Measurements from ENCODE around the gene PEX11B. TPM values are rescaled to one million over a fixed set of nuclear protein-coding genes. Genes with fewer than 3 reads are reported as not detected.

The PEX11B gene
- total and polyA plus RNA-seq, 2 of the 8 experiments (the other 6 are each of a cell fraction or from before 2014, with no cell fraction given), result 9.1 to 15.1 TPM

DNA sequence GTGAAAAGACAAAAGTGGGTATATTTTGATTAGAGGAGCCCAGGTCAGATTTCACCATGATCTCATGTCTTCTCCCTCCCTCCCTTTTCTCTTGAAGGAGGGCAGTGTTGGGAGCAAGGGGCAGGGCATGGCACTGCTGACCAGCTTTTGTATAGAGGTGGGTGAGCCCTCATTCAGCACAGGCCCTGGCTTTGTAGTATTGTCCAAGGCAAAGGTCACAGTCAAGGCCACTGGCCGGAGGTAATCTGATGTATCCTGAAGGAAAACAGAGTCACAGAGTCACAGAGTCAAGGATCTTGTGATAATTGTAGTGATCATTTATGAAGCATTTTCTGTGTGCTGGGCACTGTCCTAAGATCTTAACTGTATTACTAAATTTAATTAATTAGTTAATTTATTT lies 20.5 kb downstream of the PEX11B start:
- H2BK20ac ChIP-seq (ENCODE audit: low read length), result no peak overlapping the region
- H4K20me1 ChIP-seq (replicated peaks in 1 of 2; ENCODE audit: control insufficient read depth in 1 of 2, insufficient read depth in 2 of 2, low read length in 2 of 2), result no peaks in the 10 kb centered on the region
- H2BK120ac ChIP-seq (replicated peaks; ENCODE audit: low read depth, low read length), result no peak overlapping the region
- no peak overlapping the region for H3K23ac ChIP-seq (ENCODE audit: insufficient read length)
- TF ChIP-seq POU5F1 (IDR thresholded peaks at IDR 0.05; ENCODE audit: low read depth, low read length) (no peak), GABPA (IDR thresholded peaks at IDR 0.05; ENCODE audit: borderline replicate concordance, insufficient read depth, low read length) (no peak), TCF12 (IDR thresholded peaks at IDR 0.05; ENCODE audit: low read depth, low read length) (no peak), CHD1 (IDR thresholded peaks at IDR 0.05; ENCODE audit: low read depth, low read length) (no peak), SRF (IDR thresholded peaks at IDR 0.05; ENCODE audit: low read depth, low read length) (no peak), JUND (IDR thresholded peaks at IDR 0.05; ENCODE audit: low read length) (no peak), PHF8 (conservative IDR thresholded peaks at IDR 0.05; ENCODE audit: low read depth, low read length) (no peak), EZH2 (IDR thresholded peaks at IDR 0.05; ENCODE audit: low read depth, low read length, severe bottlenecking) (no peak), HDAC2 (IDR thresholded peaks at IDR 0.05; ENCODE audit: borderline replicate concordance in 1 of 2, low read depth in 2 of 2, low read length in 2 of 2) (no peak), RBBP5 (IDR thresholded peaks at IDR 0.05; ENCODE audit: borderline replicate concordance, low read depth, low read length) (no peak)
- TF ChIP-seq, protein P1, sequence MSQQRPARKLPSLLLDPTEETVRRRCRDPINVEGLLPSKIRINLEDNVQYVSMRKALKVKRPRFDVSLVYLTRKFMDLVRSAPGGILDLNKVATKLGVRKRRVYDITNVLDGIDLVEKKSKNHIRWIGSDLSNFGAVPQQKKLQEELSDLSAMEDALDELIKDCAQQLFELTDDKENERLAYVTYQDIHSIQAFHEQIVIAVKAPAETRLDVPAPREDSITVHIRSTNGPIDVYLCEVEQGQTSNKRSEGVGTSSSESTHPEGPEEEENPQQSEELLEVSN (IDR thresholded peaks at IDR 0.05), result no peak
- H3K4me1 ChIP-seq (replicated peaks in 1 of 4; ENCODE audit: control insufficient read depth in 3 of 4, insufficient read depth in 4 of 4, low read length in 3 of 4), result no peaks in the 10 kb centered on the region
- no peaks in the 10 kb centered on the region for H3K79me1 ChIP-seq (ENCODE audit: low read depth, low read length)
- no peak overlapping the region for H4K91ac ChIP-seq (replicated peaks; ENCODE audit: insufficient read length, low read length)
- H2BK15ac ChIP-seq (ENCODE audit: low read length), result no peak overlapping the region
- no peaks in the 10 kb centered on the region for H3K36me3 ChIP-seq (ENCODE audit: control insufficient read depth in 2 of 4, insufficient read depth in 4 of 4, low read length in 3 of 4)
- H3K9ac ChIP-seq (replicated peaks in 1 of 4; ENCODE audit: extremely low read depth in 1 of 4, low read depth in 3 of 4, low read length in 3 of 4), result no peak overlapping the region
- H3K9me3 ChIP-seq (ENCODE audit: insufficient read depth in 2 of 2, low read depth in 1 of 2, low read length in 1 of 2), result no peaks in the 10 kb centered on the region
- ChIA-PET POLR2A (ENCODE audit: partially characterized antibody) (interaction anchor here (1.3 kb wide), 1 partner anchor 30 kb away, joined by 4 read pairs; the partner anchor contains the start of gene RBM8A), CTCF (ENCODE audit: partially characterized antibody) (interaction anchor here (1.5 to 9.5 kb wide), 2 partner anchors 11 to 51 kb away, joined by 3 to 74 read pairs; partner anchors contain the start of gene ITGA10)
- no peak overlapping the region for H3K18ac ChIP-seq (ENCODE audit: extremely low read depth, low read length)
- H3K27ac ChIP-seq (ENCODE audit: low read depth, low read length), result no peak overlapping the region
- no peak overlapping the region for H3K4ac ChIP-seq (replicated peaks; ENCODE audit: insufficient read length, low read depth, low read length)
- H3K27me3 ChIP-seq (replicated peaks in 1 of 4; ENCODE audit: control insufficient read depth in 3 of 4, extremely low read depth in 1 of 4, insufficient read depth in 3 of 4, low read length in 3 of 4), result no peaks in the 10 kb centered on the region; a peak in 1 of 7 replicates
- no peaks in the 10 kb centered on the region for H3K79me2 ChIP-seq (ENCODE audit: control insufficient read depth in 1 of 2, insufficient read depth in 2 of 2, low read length in 2 of 2)
- H3K4me3 ChIP-seq (ENCODE audit: extremely low read depth in 1 of 4, insufficient read depth in 2 of 4, low read depth in 3 of 4, low read length in 4 of 4), result no peak overlapping the region
- no peak overlapping the region for H2AK5ac ChIP-seq (ENCODE audit: low read depth, low read length)
- WGBS, 2 experiments (ENCODE audit: extremely low coverage in 1 of 2, insufficient coverage in 1 of 2, insufficient read length in 1 of 2, insufficient replicate concordance in 2 of 2, low coverage in 1 of 2, low lambda C conversion rate in 2 of 2, missing lambda C conversion rate in 1 of 2), result 100% methylated on average over 1 of the region's 1 CpG; no CpG with 5 or more reads in 1 of the 2 experiments
- H2BK12ac ChIP-seq (ENCODE audit: low read depth, low read length), result no peak overlapping the region
- H4K8ac ChIP-seq (ENCODE audit: extremely low read depth, insufficient read depth, low read length), result no peak overlapping the region
- no peak overlapping the region for H4K5ac ChIP-seq (ENCODE audit: insufficient read length, low read depth, low read length)
- FAIRE-seq (no peak), DNase-seq (ENCODE audit: low read depth in 1 of 2, low spot score in 2 of 2) (no peak)
- no peak overlapping the region for H3K56ac ChIP-seq (replicated peaks; ENCODE audit: insufficient read length, low read depth, low read length)
- no peak overlapping the region for H3K4me2 ChIP-seq (ENCODE audit: insufficient read depth in 1 of 2, low read depth in 2 of 2, low read length in 2 of 2)
- H2BK5ac ChIP-seq (ENCODE audit: low read depth, low read length), result no peak overlapping the region
- no peak overlapping the region for H3K14ac ChIP-seq (ENCODE audit: insufficient read length)
- no peaks in the 10 kb centered on the region; the same call in 1 of the 2 replicates for H3K23me2 ChIP-seq (ENCODE audit: low read depth, low read length)
- H2AFZ ChIP-seq (ENCODE audit: low read length), result no peak overlapping the region
